WERI-Rb-1 (cell line): ENCODE measurements around the gene C11orf86.

ENCODE experiments used
- DNase-seq: peaks from one replicate; pipeline ENCODE4 v3.0.0-alpha.2; 2020
- H3K27ac ChIP-seq: fragments of 250-450 bp; sonication (Bioruptor Pico); 2 replicates; pipeline ENCODE4 v1.5.1; 2020; ENCODE audit warnings: mild to moderate bottlenecking, moderate library complexity
- H3K27me3 ChIP-seq: fragments of 250-450 bp; sonication (Bioruptor Pico); 2 replicates; pipeline ENCODE4 v1.5.1; 2021; ENCODE audit warnings: mild to moderate bottlenecking, low read depth, moderate library complexity; ENCODE audit not compliant: insufficient read depth, severe bottlenecking
- H3K36me3 ChIP-seq: fragments of 250-450 bp; sonication (Bioruptor Pico); 2 replicates; pipeline ENCODE4 v1.5.1; 2020; ENCODE audit warnings: mild to moderate bottlenecking, moderate library complexity
- H3K4me3 ChIP-seq: 2 replicates; pipeline ENCODE4 v1.5.1; 2011; ENCODE audit warnings: low read depth, mild to moderate bottlenecking, control low read depth, low read length
- H3K9me3 ChIP-seq: fragments of 250-450 bp; sonication (Bioruptor Pico); 2 replicates; pipeline ENCODE4 v1.5.1; 2021; ENCODE audit warnings: mild to moderate bottlenecking, moderate library complexity; ENCODE audit not compliant: severe bottlenecking
- TF ChIP-seq, protein P1 (sequence below): IDR thresholded peaks from 2 replicates; pipeline ENCODE4 v1.5.1; 2011; ENCODE audit warnings: low read depth, mild to moderate bottlenecking, control low read depth, inconsistent platforms, low read length

C11orf86 gene

DNA sequence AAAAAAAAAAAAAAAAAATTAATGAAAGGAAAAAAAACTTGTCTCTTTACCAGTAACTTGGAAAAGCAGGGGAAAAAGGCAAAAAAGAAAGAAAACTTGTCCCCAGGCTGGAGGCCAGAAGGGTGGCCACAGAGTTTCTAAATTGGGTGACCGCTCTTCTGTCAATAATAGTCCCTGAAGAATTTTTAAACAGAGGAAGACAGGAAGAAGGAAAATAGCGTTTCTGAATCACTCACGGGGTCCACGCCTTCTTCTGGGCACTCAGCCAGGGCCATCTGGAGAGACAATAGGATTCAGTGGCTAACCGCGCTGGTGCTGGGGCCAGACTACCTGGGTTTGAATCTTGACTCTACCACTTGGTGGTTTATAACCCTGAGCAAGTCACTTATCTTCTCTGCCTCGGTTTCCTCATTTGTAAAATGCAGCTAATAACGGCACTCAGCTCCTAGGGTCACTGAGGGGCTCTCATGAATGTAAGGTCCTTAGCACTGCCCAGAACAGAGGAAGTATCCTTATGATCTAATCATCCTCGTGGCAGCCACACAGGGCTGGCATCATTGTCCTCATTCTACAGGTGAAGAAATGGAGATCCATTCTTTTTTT, 7.0 kb downstream of the C11orf86 start:
- no peaks in the 10 kb centered on the region for H3K27me3 ChIP-seq
- H3K36me3 ChIP-seq = no peaks in the 10 kb centered on the region
- H3K27ac ChIP-seq = no peak overlapping the region
- no peak overlapping the region for H3K4me3 ChIP-seq
- DNase-seq = peak; percentile 28
- TF ChIP-seq, protein P1, sequence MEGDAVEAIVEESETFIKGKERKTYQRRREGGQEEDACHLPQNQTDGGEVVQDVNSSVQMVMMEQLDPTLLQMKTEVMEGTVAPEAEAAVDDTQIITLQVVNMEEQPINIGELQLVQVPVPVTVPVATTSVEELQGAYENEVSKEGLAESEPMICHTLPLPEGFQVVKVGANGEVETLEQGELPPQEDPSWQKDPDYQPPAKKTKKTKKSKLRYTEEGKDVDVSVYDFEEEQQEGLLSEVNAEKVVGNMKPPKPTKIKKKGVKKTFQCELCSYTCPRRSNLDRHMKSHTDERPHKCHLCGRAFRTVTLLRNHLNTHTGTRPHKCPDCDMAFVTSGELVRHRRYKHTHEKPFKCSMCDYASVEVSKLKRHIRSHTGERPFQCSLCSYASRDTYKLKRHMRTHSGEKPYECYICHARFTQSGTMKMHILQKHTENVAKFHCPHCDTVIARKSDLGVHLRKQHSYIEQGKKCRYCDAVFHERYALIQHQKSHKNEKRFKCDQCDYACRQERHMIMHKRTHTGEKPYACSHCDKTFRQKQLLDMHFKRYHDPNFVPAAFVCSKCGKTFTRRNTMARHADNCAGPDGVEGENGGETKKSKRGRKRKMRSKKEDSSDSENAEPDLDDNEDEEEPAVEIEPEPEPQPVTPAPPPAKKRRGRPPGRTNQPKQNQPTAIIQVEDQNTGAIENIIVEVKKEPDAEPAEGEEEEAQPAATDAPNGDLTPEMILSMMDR = no peak
- H3K9me3 ChIP-seq = peaks cover 4% of the 10 kb centered on the region

DNA sequence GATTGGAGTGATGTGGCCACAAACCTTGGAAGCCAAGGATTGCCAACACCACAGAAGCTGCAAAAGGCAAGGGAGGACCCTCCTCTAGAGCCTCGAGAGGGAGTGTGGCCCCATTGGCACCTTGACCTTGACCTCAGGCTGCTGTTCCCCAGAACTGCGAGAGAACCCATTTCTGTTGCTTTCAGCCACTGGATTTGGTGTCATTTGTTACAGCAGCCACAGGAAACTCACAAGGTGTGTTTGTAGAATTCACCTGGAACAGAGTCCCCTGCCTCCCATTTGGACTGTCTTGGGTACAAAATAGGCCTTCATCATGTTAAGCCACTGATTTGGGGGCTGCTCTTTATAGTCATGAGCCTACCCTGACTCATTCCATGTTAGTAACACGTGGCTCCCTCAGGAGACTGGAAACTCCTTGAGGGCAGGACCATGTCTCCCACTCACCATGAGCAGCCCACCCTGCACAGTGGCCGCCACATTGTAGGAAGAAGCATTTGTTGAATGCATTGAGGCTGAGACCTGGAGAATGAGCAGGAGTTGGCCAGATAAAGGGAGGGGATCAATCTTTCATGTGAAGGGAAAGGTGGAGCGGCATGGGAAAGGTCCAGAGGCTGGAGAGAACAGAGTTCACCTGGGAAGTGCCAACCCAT, 8.3 kb downstream of the C11orf86 start:
- Histone ChIP-seq H3K4me3 (no peak overlapping the region), H3K36me3 (no peaks in the 10 kb centered on the region), H3K27me3 (no peaks in the 10 kb centered on the region), H3K9me3 (peaks cover 4% of the 10 kb centered on the region), H3K27ac (no peak overlapping the region)
- TF ChIP-seq, protein P1 = no peak
- no peak for DNase-seq

DNA sequence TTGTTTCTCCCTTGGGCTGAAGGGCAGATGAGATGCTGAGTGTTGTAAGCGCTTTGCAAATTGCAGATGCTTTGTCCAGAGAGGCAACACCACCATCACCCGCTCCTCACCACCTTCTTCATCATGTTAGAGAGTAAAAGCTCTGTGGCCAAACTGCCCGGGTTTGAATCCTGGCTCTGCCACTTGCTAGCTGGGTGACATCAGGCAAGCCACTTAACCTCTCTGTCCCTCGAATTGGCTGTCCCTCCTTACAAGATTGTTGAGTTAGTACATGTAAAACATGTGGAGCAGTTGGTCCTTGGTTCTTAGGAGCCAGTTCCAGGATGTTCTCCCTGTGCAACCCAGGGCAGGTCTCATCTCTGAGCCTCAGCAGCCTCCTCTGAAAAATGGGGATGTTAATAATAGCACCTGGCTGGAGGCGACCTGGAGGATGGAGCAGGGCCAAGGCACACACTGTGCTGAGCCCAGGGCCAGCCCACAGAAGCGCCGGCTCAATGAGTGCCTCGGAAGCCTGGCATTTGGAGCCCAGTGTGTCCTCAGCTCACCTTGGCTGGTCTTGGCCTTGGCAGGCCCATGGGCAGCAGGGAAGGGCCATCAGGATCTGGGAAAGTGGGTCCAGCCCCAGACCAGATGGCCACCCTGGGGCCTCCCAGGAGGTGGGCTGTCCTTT, 10.5 kb downstream of the C11orf86 start:
- no peaks in the 10 kb centered on the region for H3K27me3 ChIP-seq
- no peak for DNase-seq
- H3K36me3 ChIP-seq = no peaks in the 10 kb centered on the region
- TF ChIP-seq, protein P1 = no peak
- H3K4me3 ChIP-seq = no peak overlapping the region
- H3K27ac ChIP-seq = no peak overlapping the region
- no peaks in the 10 kb centered on the region for H3K9me3 ChIP-seq

DNA sequence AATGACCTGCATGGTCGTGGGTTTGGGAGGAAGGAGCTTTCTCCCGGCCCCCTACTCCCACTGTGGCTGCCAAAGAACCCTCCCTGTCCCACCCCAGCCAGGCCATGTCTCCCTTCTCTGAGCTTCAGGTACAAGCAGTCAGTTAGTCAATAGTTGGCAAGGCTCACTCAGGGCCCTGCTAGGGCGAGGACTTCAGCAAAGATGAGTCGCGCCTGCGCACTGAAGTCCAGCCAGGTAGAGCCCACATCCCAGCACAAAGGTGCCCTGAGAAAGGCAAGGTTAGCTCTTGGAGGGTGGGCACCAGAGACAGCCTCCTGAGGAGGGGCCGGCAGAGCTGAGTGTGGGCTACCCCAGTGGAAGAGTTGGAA, 11.1 kb downstream of the C11orf86 start:
- TF ChIP-seq, protein P1 = no peak
- H3K27ac ChIP-seq = no peak overlapping the region

DNA sequence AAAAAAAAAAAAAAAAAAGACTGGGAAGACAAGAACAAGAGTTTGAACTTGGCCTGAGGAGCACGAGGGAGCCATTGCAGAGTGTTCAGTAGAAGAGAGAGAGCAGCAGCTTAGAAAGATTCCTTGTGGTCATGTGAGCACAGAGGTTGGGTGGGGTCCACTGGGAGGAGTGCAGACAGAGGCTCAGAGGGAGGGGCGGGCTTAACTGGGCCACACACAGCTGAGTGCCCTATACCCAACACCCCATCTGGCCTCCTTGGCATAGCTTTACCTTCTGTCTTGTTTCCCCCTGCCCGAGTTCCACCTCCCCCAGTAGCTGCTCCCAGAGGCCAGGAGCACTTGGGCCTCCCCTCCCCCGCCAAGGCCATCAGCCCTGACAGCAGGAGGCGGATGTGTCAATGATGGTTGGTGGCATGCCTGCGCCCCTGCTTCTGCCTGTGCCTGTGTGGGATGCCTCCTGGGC, 12.1 kb downstream of the C11orf86 start:
- TF ChIP-seq, protein P1 = no peak
- Histone ChIP-seq H3K27ac (no peak overlapping the region), H3K9me3 (no peaks in the 10 kb centered on the region), H3K27me3 (no peaks in the 10 kb centered on the region), H3K36me3 (no peaks in the 10 kb centered on the region), H3K4me3 (no peak overlapping the region)
- peak; percentile 56 for DNase-seq

More for the DNA sequence above, 11.1 kb downstream of the C11orf86 start:
- no peaks in the 10 kb centered on the region for H3K36me3 ChIP-seq
- no peaks in the 10 kb centered on the region for H3K27me3 ChIP-seq
- no peaks in the 10 kb centered on the region for H3K9me3 ChIP-seq
- H3K4me3 ChIP-seq = no peak overlapping the region
- no peak for DNase-seq
